Measurements from ENCODE around the gene GRIP1. TPM values are rescaled to one million over a fixed set of nuclear protein-coding genes. Genes with fewer than 3 reads are reported as not detected.
A peak's percentile ranks its signal among the peaks of the same experiment; 100 is the strongest.

GRIP1 gene
- total and polyA plus RNA-seq, 10 of the 15 experiments (the other 5 are each of a cell fraction or from before 2014, with no cell fraction given) = 0.05 to 0.85 (median 0.50) TPM; not detected in 7

- TF ChIP-seq ZNF592 (IDR thresholded peaks at IDR 0.05) = no peak
- peak; percentile 58 for TF ChIP-seq RELA (IDR thresholded peaks at IDR 0.05; ENCODE audit: borderline replicate concordance, partially characterized antibody)
- TF ChIP-seq RUNX3 (IDR thresholded peaks at IDR 0.05; ENCODE audit: low read length) = peak; percentile 37
- peak; percentile 76; the same call in 1 of the 2 replicates for TF ChIP-seq PML (IDR thresholded peaks at IDR 0.05; ENCODE audit: low read length)
- no peak for TF ChIP-seq NR2C2 (IDR thresholded peaks at IDR 0.05; ENCODE audit: borderline replicate concordance, control insufficient read depth, insufficient read length, low read depth)
- no peak for TF ChIP-seq ZNF274 (IDR thresholded peaks at IDR 0.05; ENCODE audit: insufficient read depth, insufficient read length)
- no peak for TF ChIP-seq SP1 (IDR thresholded peaks at IDR 0.05; ENCODE audit: low read depth, low read length)
- TF ChIP-seq SPI1 (IDR thresholded peaks at IDR 0.05; ENCODE audit: borderline replicate concordance, insufficient read depth, low read depth, low read length) = peak; percentile 24; the same call in 1 of the 2 replicates
- TF ChIP-seq E2F8 (IDR thresholded peaks at IDR 0.05; ENCODE audit: low read depth, partially characterized antibody) = no peak
- TF ChIP-seq ATF7 (IDR thresholded peaks at IDR 0.05; ENCODE audit: low read depth) = peak; percentile 62; the same call in 1 of the 2 replicates
- TF ChIP-seq JUNB (IDR thresholded peaks at IDR 0.05) = no peak
- no peak for TF ChIP-seq WRNIP1 (IDR thresholded peaks at IDR 0.05; ENCODE audit: borderline replicate concordance, low read depth, low read length)
- peak; percentile 62 for TF ChIP-seq SMAD5 (IDR thresholded peaks at IDR 0.05; ENCODE audit: low read depth)
- 0 out of 2 replicates have a peak, but pooled peaks have one; percentile 46 for TF ChIP-seq MYB (IDR thresholded peaks at IDR 0.05; ENCODE audit: borderline replicate concordance, low read depth, low read length)
- TF ChIP-seq EED (IDR thresholded peaks at IDR 0.05; ENCODE audit: low read depth) = peak; percentile 38; the same call in 1 of the 2 replicates
- no peak for TF ChIP-seq FOXK2 (IDR thresholded peaks at IDR 0.05)
- 0 out of 4 replicates have a peak, but pooled peaks of 1 of the 2 experiments have one; percentile 25 for TF ChIP-seq SRF (IDR thresholded peaks at IDR 0.05; ENCODE audit: low read depth in 2 of 2, low read length in 2 of 2)
- TF ChIP-seq BCL11A (IDR thresholded peaks at IDR 0.05; ENCODE audit: low read depth, low read length) = 0 out of 2 replicates have a peak, but pooled peaks have one; percentile 11
- no peak for TF ChIP-seq EZH2 (IDR thresholded peaks at IDR 0.05; ENCODE audit: borderline replicate concordance, control insufficient read depth, low read depth, low read length)
- peak; percentile 52; the same call in 1 of the 2 replicates for TF ChIP-seq RELB (IDR thresholded peaks at IDR 0.05; ENCODE audit: low read depth)
- TF ChIP-seq IKZF2 (IDR thresholded peaks at IDR 0.05) = peak; percentile 49 to 62; a peak in 3 of 4 replicates
- TF ChIP-seq POLR2AphosphoS2 (IDR thresholded peaks at IDR 0.05; ENCODE audit: low read depth, low read length) = no peak
These were observed 376.7 kb downstream of the GRIP1 start, which contains the start of gene HELB (continued) for GRCh38 chr12:66301944-66302826.

Measured in GM12878 (cell line).